LoVo (cell line): ENCODE results near the gene GRAMD4.
"Not testable (repeated sequence)": the region's sequence is repeated elsewhere in the genome, so short reads cannot be mapped to it uniquely, and the experiment has no call there.

Source experiments
- DNase-seq: peaks from one replicate; pipeline ENCODE4 v3.0.0-alpha.2; 2016; ENCODE audit warnings: low spot score

The GRAMD4 gene

DNA sequence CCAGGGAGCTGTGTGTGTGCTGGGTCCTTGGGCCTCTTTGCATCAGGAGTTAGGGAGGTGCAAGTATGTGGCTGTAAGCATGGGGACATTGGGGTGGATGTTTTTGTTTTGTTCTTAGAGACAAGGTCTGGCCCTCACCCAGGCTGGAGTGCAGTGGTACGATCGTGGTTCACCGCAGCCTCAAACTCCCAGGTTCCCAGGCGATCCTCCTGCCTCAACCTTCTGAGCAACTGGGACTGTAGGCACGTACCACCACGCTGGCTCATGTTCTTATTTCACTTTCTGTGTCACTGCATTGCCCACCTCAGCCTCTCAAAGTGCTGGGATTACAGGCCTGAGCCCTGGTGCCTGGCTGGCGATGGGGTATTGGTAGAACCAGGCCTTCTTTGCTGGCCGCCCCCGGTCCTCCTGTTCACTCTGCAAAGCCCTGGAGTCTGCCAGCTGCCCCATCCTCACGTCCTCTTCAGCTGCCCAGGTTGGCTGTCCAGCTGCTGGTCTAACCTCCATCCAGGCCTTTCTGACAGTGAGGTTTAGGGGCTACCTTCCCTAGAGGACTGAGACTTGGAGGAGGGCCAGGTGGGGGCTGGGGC is 851 bp upstream of the GRAMD4 start:
- DNase-seq: no peak

DNA sequence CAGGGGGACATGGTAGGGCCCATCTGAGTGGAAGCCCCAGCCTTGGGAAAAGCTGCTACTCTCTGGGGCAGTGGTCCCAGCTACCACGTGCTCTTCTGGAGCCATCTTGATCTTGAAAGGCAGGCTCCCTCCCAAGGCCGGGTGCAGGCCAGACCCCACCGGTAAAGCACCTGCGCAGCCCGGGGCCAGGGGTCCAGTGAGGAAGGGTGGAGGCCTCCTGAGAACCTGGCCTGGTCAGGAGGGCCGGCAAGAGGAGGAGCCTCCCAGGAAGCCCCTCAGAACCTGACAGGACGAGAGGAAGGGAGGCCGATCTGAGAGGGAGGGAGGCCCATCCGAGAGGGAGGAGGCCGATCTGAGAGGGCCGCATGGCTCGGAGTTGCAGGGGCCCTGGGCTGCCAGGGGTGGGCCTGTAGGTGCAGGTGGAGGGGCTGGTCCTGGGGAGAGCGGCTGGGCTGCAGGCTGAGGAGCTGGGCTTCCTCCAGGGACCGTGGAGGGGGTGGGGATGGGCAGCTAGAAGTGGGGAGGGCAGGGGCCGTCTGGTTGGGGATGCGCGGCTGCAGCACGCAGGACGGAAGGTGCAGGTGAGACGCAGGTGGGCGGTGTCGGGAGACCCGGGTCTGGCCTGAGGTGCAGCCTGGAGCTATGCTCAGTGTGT is 529 bp downstream of the GRAMD4 start:
- DNase-seq: no peak

DNA sequence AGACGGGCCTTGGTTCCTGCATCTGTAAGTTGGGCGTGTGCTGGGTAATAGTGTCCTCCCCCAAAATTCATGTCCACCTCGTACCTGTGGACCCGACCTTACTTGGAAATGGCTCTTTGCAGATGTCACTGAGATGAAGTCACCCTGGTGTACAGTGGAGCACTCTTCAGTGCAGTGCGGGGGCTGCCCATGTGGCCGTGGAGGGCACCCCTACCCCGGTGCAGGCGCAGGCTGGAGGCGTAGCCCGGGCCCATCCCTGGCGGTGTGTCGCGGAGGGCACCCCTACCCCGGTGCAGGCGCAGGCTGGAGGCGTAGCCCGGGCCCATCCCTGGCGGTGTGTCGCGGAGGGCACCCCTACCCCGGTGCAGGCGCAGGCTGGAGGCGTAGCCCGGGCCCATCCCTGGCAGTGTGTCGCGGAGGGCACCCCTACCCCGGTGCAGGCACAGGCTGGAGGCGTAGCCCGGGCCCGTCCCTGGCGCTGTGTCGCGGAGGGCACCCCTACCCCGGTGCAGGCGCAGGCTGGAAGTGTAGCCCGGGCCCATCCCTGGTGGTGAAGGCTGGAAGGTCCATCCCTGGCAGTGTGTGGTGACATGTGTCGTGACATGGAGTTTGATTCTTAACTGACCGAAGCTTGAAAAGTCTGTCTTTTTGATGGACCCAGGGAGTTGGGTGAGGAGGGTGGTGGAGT is 1.2 kb downstream of the GRAMD4 start:
- not testable (repeated sequence) for DNase-seq

DNA sequence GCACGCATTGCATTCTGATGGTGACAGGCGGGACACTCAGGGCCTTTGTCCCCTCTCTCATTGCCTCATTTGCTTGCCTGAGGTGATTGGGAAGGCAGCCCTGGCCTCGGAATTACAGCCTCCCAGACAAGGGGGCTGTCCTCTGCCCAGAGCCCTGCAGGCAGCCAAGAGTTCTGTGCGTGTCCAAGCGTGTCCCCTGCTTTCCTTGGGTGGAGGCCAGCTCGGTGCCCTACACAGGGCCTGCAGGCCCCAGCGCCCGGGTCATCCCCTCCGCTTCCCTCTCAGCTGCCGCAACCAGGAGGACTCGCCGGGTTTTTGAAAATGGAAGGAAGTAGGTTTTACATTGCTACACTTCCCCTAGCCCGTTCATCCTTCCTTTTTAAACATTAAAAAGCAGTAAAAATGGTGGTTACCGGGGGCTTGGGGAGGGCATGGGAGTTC is 1.9 kb downstream of the GRAMD4 start:
- no peak for DNase-seq

DNA sequence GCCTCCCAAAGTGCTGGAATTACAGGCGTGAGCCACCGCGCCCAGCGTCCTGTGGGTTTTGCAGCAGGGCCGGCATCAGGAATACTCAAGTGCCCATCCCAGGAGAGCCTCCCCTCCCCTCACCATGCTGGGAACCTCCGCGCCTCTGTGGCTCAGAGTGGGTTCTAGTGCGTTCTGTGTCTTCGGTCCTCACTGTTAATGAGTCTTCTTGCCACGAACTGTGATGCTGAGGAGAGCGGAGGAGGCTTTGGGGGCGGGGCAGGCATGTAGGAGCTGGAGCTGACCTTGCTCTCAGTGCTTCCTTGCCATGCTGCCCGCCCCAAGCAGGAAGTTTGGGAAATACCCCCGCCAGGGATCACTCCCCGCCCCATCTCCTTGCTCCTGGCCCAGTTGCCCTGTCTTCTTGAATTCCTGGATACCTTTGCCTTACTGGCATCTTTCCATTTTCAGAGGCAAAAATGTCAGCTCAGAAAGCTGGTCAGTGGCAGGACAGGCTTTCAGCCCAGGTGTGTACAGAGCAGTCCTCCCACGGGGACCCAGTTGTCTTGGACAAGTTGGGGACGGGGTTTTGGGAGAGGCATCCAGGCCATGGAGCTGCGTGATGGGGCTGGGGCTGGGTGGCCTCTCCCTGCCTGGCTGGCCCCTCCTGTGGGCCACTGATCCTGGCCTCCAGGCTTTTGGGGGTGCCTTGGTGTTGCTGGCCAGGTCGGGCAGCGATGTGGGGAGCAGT is 5.1 kb downstream of the GRAMD4 start:
- no peak for DNase-seq

DNA sequence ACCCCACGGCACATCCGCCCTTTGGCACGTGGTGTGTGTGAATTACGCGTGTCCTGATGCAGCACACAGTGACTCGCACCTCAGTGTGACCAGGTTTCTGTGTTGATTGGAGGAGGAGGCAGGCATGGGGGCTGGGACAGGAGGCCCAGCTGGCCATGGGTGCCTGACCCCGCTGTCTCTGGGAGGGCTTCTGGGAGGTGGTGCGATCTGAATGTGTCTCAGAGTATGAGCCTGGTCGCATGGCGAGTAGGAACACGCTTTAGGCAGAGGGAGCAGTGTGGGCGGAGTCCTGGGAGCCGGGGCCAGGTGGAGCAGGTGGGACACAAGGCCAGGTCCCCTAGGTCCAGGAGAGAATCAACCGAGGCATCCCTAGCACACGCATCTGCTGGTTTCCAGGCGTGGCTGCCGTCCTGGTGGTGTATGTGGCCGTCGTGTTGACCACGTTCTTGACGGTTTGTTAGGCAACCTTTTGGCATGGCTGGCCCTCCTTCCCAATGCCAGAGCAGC is 5.7 kb downstream of the GRAMD4 start:
- DNase-seq: no peak

DNA sequence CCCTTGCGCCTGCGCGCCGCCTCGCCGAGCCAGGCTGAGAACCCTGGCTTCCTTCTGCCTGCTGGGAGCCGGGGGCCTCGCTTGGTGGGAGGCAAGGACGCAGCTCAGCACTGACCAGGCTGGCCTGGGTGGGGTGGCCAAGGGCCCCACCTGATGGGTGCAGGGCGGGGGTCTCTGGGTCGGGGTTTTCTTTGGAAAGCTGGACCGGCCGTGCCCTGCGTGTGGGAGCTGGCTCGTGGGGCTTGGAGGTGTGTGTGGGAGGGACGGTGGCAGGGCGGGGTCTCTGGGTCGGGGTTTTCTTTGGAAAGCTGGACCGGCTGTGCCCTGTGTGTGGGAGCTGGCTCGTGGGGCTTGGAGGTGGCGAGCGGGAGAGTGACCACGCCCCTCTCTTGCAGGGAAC is 6.2 kb downstream of the GRAMD4 start:
- DNase-seq: no peak

DNA sequence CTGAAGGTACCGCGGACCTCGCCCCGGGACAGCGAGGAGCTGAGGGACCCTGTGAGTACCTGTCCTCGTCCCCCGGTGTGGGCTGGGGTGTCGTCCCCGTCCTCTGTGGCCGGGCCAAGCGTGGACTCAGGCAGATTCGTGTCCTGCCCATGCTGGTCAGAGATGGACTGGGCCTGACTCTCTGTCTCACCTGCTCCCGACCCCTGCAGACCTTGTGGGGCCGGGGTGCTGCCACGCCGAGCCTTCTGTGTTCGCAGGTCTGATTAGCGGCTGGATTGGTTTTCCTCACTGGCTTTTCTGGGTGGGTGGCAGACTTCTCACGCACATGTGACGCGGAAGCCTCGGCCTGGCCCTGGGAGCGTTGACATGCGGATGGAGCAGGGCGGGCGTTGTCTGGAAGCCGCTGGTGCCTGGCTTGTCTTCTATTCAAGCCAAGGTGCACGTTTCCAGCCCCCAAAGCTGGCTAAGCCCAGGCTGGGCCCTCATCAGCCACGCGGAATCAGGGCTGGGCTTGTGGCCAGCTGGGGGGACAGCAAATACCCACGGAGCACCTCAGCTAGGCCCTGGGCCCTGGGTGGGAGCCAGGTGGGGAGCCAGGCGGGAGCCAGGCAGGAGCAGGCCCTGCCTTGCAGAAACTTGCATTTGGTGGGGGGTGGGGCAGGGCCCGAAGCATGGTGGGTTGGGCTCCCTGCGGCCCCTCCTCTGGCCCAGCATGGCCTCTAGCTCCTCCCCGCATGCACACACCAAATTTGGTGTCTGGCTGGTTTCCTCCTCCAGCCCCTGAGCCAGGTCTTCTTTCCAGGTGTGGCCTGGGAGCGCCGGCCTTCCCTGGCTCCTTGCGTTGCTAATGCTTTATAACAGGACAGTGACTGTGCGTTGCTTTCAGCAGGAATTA is 7.0 kb downstream of the GRAMD4 start:
- no peak for DNase-seq

DNA sequence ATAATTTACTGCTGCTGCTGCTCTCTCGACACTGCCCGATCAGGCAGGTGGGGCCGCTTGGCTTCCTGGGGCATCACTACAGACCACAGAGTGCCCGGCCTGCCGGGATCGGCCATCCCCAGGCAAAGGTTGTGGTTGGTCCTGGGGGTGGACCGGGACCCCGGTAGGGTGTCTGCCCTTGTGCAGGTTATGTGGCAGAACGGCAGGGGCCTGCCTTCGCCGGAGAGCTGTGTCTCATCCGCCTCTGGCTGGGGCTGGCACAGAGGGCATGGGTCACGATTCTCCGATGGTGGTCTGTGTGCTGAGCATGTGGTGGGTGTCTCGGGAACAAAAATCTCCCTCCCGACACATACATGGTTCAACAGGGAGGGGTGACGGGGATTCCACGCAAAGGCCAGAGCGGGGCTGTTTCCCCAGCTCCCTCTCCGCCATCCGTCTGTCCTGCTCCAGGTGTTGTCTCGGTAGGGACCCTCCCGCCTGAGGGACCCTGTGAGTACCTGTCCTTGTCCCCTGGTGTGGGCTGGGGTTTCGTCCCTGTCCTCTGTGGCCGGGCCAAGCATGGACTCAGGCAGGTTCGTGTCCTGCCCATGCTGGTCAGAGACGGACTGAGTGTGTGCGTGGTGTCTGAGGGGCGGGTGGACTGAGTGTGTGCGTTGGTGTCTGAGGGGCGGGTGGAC is 7.8 kb downstream of the GRAMD4 start:
- DNase-seq: no peak

DNA sequence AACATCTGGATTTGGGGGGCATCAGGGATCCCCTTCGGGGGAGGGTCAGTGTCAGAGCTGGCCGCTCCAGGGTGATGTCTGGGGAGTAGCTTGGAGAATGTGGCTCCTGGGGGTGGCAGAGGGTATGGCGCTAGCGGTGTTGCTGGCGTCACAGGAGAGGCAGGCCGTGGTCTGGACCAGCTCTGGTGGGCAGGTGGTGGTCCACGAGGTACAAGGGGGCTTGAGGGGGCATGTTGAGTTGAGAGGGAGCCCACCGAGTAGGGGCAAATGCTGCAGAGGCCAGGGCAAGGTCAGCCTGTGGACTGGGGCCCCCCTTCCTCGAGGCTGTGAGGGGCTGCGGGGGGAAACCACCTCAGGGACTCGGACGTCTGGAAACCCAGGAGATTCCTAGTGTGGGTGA is 8.6 kb downstream of the GRAMD4 start:
- DNase-seq: no peak

DNA sequence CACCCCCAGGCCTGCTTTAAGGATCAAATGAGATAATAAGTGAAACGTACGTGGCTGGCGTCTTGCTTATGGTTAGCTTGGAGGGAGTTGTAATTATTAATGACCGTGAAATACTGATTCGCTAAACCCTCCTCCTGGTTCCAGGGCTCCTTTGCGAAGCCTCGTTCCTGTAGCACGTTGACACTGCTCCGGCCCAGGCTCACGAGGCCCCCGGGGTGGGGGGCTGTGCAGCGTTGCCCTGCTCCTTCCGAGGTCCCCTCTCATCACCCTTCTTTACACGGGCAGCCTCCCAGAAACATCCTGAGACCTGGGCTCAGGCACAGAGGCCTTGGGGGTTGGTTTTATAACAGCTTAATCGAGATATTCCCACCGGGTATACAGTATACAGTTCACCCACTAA is 9.1 kb downstream of the GRAMD4 start:
- DNase-seq: no peak

DNA sequence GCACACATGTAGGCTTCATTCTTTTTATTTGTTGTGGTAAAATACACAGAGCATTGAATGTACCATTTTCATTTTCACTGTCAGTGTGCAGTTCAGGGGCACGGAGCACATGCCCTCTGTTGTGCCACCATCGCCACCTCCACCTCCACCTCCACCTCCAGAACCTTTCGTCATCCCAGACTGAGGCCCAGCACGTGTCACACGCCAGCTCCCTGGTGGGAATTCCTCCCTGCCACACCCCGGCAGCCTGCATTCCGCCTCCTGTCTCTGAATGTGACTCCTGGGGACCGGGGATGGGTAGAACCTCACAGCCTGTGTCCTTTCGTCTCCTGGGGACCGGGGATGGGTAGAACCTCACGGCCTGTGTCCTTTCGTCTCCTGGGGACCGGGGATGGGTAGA is 10.9 kb downstream of the GRAMD4 start:
- DNase-seq: no peak

DNA sequence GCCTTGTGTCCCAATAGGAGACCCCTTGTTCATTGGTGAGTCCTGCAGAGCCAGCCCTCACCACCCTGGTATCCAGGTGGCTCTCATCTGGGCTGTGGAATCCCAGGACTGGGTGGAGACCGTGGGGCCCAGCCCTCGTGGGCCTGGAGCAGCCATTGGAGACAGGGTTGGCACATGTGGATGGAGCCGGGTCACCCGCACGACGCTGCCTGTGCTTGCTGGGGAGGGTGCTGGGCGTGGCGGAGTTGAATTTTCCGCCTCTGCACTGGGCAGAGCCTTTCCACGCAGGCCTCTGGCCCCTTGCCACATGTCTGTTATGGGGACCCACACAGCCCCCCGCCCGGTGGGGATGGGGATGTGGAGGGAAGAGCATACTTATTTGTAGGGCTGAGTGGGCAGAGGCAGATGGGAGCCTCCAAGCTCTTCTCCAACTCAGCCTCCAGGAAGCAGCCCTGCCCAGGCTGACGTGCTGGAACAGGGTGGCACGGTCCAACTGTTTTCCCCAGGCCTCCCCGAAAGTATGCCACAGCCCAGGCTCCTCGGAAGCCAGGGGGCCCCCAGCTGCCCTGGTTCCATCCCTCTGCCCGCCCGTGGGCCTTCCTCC is 12.6 kb downstream of the GRAMD4 start:
- DNase-seq: no peak

DNA sequence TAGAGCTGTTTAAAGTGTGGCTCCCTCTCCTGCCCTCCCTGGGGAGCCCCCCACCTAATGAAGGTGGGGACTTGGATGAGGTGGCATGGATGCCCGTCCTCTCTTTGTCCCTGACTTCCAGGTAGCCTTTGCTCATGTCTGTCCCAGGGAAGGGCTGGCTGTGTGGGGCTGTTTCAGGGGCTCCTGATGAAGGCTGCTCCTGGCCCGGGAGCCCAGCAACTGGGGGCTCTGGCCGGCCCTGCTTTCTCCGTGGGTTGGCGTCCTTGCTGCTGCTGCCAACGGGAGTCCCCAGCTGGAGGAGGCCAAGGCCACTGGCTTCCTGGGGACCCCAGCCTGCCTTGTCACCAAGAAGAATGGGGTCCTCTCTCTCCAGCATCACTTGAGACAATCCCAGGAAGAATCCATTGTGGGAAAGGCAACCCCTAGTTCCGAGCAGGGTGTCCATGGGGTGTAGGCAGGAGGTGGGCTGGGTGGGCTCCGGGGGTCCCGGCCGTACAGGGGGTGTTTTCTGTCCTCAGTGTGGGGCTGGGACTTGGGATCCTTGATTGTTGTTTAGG is 13.2 kb downstream of the GRAMD4 start:
- DNase-seq: no peak

DNA sequence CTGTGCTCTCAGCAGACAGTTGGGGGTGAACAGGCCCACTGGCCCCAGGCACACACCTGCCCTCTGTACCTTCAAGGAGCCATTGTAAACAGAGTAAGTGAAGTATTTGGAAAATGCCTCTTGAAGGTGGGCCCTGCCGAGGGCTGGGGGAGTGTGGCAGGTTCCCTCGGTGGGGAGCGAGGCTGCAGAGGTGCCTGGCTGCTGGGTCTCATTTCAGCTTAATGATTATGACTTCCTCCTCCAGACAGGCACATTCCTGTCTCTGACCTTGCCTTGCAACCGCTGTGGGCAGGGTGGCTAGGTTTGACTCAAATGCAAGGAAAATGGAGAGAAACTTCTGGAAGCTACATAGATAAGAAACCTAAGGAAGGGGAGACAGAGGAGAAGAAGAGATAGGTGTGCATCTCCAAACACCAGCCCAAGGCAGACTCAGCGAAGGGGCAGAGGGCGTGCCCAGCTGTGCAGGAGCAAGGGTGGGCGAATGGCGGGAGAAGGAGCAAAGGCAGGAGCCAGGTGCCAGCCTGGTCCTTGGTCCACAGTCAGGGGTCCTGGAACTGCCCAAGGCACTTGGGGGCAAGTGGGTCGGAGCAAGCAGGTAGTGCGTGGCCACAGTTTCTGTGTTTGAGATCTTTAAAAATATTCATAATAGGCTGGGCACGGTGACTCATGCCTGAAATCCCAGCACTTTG is 14.0 kb downstream of the GRAMD4 start:
- no peak for DNase-seq

DNA sequence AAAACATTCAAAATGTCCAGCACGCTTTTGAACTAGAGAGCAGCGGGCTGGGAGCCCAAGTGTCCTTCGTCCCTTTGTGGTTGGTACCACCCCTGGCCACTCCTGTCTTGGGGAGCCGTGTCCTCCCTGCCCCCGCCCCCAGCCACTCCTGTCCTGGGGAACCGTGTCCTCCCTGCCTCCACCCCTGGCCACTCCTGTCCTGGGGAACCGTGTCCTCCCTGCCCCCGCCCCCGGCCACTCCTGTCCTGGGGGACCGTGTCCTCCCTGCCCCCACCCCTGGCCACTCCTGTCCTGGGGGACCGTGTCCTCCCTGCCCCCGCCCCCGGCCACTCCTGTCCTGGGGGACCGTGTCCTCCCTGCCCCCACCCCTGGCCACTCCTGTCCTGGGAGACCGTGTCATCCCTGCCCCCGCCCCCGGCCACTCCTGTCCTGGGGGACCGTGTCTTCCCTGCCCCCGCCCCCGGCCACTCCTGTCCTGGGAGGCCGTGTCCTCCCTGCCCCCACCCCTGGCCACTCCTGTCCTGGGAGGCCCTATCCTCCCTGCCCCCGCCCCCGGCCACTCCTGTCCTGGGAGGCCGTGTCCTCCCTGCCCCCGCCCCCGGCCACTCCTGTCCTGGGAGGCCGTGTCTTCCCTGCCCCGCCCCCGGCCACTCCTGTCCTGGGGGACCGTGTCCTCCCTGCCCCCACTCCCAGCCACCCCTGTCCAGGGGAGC is 14.9 kb downstream of the GRAMD4 start:
- DNase-seq: not testable (repeated sequence)

DNA sequence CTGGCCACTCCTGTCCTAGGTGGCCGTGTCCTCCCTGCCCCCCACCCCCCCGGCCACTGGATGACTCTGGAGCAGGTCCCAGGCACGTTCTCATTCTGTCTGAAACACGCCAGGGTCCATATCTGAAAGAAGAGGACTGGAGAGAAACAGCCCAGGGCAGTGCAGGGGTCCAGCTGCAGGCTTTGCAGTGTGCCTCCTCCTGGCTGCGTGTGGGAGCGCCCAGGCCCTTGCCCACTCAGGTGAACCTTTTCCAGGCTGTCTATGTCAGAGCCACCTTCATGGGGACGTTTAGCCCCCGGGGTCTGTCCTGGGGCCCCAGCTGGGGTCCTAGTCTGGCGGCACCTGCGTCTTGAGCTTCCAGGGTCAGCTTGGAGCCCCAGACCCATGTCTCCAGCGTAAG is 15.6 kb downstream of the GRAMD4 start:
- DNase-seq: no peak

DNA sequence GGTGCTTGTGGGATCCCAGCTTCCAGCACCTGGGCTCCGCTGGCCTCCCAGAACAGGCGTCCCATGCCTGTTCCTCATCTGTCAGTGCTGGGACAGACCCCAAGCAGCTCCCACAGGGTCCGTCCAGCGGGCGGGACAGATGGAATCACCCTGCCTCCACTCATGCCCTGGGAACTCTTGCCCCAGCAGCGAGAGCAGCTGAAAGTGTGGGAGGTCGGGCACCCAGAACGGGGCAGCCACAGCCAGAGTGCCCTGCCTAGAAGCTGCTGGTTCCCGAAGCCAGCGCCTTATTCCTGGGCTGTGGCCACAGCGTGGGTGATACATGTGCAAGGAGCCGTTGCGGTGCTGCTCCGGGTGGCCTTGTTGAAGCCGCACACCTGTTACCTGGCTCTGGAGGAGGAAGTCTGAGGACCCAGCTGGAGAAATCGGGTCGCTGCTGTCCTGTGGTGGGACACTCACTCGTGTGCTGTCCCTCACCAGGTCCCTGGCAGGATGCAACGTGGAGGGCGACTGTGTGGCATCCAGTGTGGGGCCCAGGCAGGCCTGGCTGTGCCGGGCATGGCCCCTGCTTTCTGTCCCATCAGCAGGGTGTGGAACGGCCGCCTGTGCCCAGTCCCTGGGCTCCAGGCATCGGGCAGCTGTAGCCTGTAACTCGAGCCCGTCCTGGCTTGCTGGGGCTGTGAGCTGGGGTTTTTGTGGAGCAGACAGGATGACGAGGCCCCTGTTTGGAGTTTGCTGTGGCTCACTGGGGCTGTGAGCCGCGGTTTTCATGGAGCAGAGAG is 16.2 kb downstream of the GRAMD4 start:
- no peak for DNase-seq
